GM12892 (cell line): ENCODE results near the gene MYOCD.

Experiments
- POLR2A ChIP-seq: IDR thresholded peaks from 2 replicates; pipeline ENCODE4 v1.6.1; 2011; ENCODE audit warnings: low read depth, low read length, control low read depth
- POLR2AphosphoS5 ChIP-seq: IDR thresholded peaks from 2 replicates; pipeline ENCODE4 v1.6.1; 2011; ENCODE audit warnings: low read depth, low read length, control low read depth
- TAF1 ChIP-seq: IDR thresholded peaks from 2 replicates; pipeline ENCODE4 v1.6.1; 2011; ENCODE audit warnings: low read depth, mild to moderate bottlenecking, control low read depth, low read length, borderline replicate concordance

DNA sequence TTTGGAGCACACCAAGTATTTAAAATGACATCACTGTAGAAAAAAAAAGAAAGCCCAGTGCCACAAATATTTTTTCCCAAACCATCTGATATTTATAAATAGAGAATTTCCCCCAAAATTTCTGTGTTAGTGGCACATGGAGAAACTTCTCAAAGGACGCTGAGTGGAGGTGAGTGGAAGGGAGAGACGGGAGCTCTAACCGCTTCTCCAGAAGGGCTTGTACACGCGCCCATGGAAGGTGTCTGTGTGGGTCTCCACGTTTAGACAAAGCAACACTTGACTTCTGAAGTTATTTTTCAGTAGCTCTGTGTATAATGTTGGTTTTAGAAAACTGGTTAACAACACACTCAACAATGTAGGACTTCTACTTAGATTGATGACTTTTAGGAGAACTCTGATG lies 1.0 kb downstream of the MYOCD start:
- TF ChIP-seq POLR2A: no peak
- no peak for TF ChIP-seq POLR2AphosphoS5
- no peak for TF ChIP-seq TAF1
